GM21786 (cell line): ENCODE data around the gene C1orf122.

Experiments
- ATAC-seq: cut with Tn5 transposase; IDR thresholded peaks from one replicate; pipeline ENCODE4 v1.9.1; 2021; ENCODE audit not compliant: unreplicated experiment

The C1orf122 gene

GRCh38 chr1:37844536-37844935 lies 36.9 kb downstream of the C1orf122 start:
- no peak for ATAC-seq

- ATAC-seq: no peak
Measured at GRCh38 chr1:37845049-37845646, 37.6 kb downstream of the C1orf122 start.

DNA sequence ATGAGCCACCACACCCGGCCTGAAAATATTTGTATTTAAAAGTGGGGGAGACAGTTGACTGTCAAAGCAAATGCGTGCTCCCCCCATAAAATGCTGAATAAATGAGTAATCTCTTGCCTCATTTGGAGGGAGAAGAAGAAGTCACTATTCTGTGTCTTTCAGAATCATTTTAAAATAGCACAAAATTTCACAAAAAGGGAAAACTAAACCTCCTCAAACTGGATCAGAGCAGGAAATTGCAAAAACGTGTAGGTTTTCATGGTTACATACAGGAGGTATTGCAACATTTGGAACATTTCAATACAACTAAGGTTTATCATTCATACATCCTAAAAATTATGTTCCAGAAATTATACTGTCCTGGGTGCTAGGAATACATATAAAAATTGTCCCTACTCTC lies 38.2 kb downstream of the C1orf122 start:
- ATAC-seq: no peak

GRCh38 chr1:37846647-37847339 lies 39.2 kb downstream of the C1orf122 start:
- ATAC-seq: no peak

- no peak for ATAC-seq
Measured at GRCh38 chr1:37849480-37849879, 41.9 kb downstream of the C1orf122 start.

DNA sequence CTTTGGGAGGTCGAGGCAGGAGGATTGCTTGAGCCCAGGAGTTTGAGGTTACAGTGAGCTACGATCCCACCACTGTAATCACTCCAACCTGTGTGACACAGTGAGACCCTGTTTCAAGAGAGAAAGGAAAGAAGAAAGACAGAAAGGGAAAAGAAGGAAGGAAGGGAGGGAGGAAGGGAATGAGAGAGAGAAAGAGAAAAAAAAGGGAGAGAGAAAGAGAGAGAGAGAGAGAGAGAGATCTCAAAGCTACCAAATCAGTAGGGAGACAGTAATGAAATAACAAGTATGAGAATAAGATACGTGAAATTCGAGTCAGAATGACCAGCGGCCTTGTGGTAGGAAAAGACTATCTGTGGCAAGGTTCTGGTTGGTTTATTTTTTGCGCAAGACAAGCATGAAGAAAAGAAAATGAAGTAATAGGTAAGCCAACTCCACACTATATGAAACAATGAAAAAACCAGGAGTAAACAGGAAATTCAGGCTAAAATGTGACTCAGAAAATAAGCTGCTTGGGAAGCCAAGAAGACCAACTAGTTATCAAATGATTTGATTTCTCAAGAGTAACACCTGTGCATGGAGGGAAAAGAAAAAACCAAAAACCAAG lies 42.9 kb downstream of the C1orf122 start:
- no peak for ATAC-seq

- ATAC-seq: no peak
Measured at GRCh38 chr1:37851262-37851661, 43.7 kb downstream of the C1orf122 start.

GRCh38 chr1:37851782-37852210 lies 44.2 kb downstream of the C1orf122 start:
- no peak for ATAC-seq

DNA sequence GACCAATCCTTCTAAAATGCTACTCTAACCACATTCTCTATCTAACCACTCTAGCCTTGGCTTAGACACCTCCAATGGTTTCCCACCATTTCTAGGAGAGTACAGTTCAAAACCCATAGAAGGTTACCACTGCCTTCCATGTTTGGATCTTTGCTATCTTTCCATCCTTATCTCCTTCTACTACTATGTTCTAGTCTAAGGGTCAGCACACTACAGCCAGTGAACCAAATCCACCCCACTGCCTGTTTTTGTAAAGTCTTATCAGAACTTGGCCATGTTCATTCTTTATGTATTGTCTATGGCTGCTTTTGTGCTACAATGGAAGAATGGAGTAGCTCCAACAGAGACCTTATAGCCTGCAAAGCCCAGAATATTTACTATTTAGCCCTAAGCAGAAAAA lies 45.6 kb downstream of the C1orf122 start:
- ATAC-seq: no peak

GRCh38 chr1:37854406-37854805 lies 46.8 kb downstream of the C1orf122 start:
- ATAC-seq: no peak
